ENCODE measurements around the gene CA10.
A peak's percentile ranks its signal among the peaks of the same experiment; 100 is the strongest.

Gene CA10

GRCh38 chr17:51869387-51869786, 289.1 kb downstream of the CA10 start:
- no peaks in the 10 kb centered on the region for H3K9me3 ChIP-seq (ENCODE audit: control insufficient read depth, low read length)
- TF ChIP-seq CTCF (IDR thresholded peaks at IDR 0.05) = no peak

GRCh38 chr17:51860954-51861561, 297.5 kb downstream of the CA10 start:
- no peaks in the 10 kb centered on the region for H3K36me3 ChIP-seq (ENCODE audit: control insufficient read depth, insufficient read depth, low read length)
- TF ChIP-seq CTCF (IDR thresholded peaks at IDR 0.05) = peak; percentile 31
- no peak overlapping the region for H3K4me3 ChIP-seq (ENCODE audit: low read depth, low read length)
- H3K79me2 ChIP-seq = no peaks in the 10 kb centered on the region
- H2AFZ ChIP-seq = no peak overlapping the region
- H3K4me2 ChIP-seq (ENCODE audit: low read length) = no peak overlapping the region
- no peaks in the 10 kb centered on the region for H3K4me1 ChIP-seq
- H3K9me3 ChIP-seq (ENCODE audit: control insufficient read depth, low read length) = no peaks in the 10 kb centered on the region
- H3K27ac ChIP-seq = no peak overlapping the region
- H3K27me3 ChIP-seq (ENCODE audit: control insufficient read depth, insufficient read depth, low read length) = no peaks in the 10 kb centered on the region
- H3K9ac ChIP-seq = no peak overlapping the region

More at GRCh38 chr17:51869387-51869786, 289.1 kb downstream of the CA10 start:
- H3K27ac ChIP-seq = no peak overlapping the region
- H3K79me2 ChIP-seq = no peaks in the 10 kb centered on the region
- no peaks in the 10 kb centered on the region for H3K36me3 ChIP-seq (ENCODE audit: control insufficient read depth, insufficient read depth, low read length)
- H3K4me3 ChIP-seq (ENCODE audit: low read depth, low read length) = no peak overlapping the region
- H3K27me3 ChIP-seq (ENCODE audit: control insufficient read depth, insufficient read depth, low read length) = no peaks in the 10 kb centered on the region
- H3K4me1 ChIP-seq = no peaks in the 10 kb centered on the region
- no peak overlapping the region for H3K9ac ChIP-seq
- no peak overlapping the region for H2AFZ ChIP-seq
- H3K4me2 ChIP-seq (ENCODE audit: low read length) = no peak overlapping the region

- Histone ChIP-seq H3K27ac (no peak overlapping the region), H3K9ac (no peak overlapping the region), H3K4me3 (ENCODE audit: low read depth, low read length) (no peak overlapping the region), H3K79me2 (no peaks in the 10 kb centered on the region), H3K36me3 (ENCODE audit: control insufficient read depth, insufficient read depth, low read length) (no peaks in the 10 kb centered on the region), H3K4me1 (no peaks in the 10 kb centered on the region), H3K9me3 (ENCODE audit: control insufficient read depth, low read length) (no peaks in the 10 kb centered on the region), H3K27me3 (ENCODE audit: control insufficient read depth, insufficient read depth, low read length) (no peaks in the 10 kb centered on the region), H3K4me2 (ENCODE audit: low read length) (no peak overlapping the region), H2AFZ (no peak overlapping the region)
- TF ChIP-seq CTCF (IDR thresholded peaks at IDR 0.05) = no peak
Measured at GRCh38 chr17:51857052-51857597, 301.4 kb downstream of the CA10 start.

- H3K9ac ChIP-seq = no peak overlapping the region
- TF ChIP-seq CTCF (IDR thresholded peaks at IDR 0.05) = no peak
- no peaks in the 10 kb centered on the region for H3K27me3 ChIP-seq (ENCODE audit: control insufficient read depth, insufficient read depth, low read length)
- no peak overlapping the region for H3K4me2 ChIP-seq (ENCODE audit: low read length)
- no peak overlapping the region for H3K27ac ChIP-seq
- no peaks in the 10 kb centered on the region for H3K36me3 ChIP-seq (ENCODE audit: control insufficient read depth, insufficient read depth, low read length)
- no peak overlapping the region for H2AFZ ChIP-seq
- no peaks in the 10 kb centered on the region for H3K4me1 ChIP-seq
- no peak overlapping the region for H3K4me3 ChIP-seq (ENCODE audit: low read depth, low read length)
- no peaks in the 10 kb centered on the region for H3K79me2 ChIP-seq
- no peaks in the 10 kb centered on the region for H3K9me3 ChIP-seq (ENCODE audit: control insufficient read depth, low read length)
Measured at GRCh38 chr17:51855806-51856205, 302.7 kb downstream of the CA10 start.

- Histone ChIP-seq H3K4me1 (no peaks in the 10 kb centered on the region), H3K79me2 (no peaks in the 10 kb centered on the region), H2AFZ (no peak overlapping the region)
Measured at GRCh38 chr17:51853857-51854256, 304.7 kb downstream of the CA10 start.

More at GRCh38 chr17:51853857-51854256, 304.7 kb downstream of the CA10 start:
- Histone ChIP-seq H3K27me3 (ENCODE audit: control insufficient read depth, insufficient read depth, low read length) (no peaks in the 10 kb centered on the region), H3K27ac (no peak overlapping the region), H3K4me2 (ENCODE audit: low read length) (no peak overlapping the region), H3K9ac (no peak overlapping the region), H3K9me3 (ENCODE audit: control insufficient read depth, low read length) (no peaks in the 10 kb centered on the region), H3K36me3 (ENCODE audit: control insufficient read depth, insufficient read depth, low read length) (no peaks in the 10 kb centered on the region), H3K4me3 (ENCODE audit: low read depth, low read length) (no peak overlapping the region)
- no peak for TF ChIP-seq CTCF (IDR thresholded peaks at IDR 0.05)

All from parathyroid adenoma (tissue), 2 donors.